DMS 273 (cell line): ENCODE results near the gene PLEKHA7.
"Not testable (repeated sequence)": the region's sequence is repeated elsewhere in the genome, so short reads cannot be mapped to it uniquely, and the experiment has no call there.

Experiments used
- DNase-seq: peaks from one replicate; lab custom pipeline; 2025; ENCODE audit not compliant: unreplicated experiment; lab: John Stamatoyannopoulos, UW

The PLEKHA7 gene

DNA sequence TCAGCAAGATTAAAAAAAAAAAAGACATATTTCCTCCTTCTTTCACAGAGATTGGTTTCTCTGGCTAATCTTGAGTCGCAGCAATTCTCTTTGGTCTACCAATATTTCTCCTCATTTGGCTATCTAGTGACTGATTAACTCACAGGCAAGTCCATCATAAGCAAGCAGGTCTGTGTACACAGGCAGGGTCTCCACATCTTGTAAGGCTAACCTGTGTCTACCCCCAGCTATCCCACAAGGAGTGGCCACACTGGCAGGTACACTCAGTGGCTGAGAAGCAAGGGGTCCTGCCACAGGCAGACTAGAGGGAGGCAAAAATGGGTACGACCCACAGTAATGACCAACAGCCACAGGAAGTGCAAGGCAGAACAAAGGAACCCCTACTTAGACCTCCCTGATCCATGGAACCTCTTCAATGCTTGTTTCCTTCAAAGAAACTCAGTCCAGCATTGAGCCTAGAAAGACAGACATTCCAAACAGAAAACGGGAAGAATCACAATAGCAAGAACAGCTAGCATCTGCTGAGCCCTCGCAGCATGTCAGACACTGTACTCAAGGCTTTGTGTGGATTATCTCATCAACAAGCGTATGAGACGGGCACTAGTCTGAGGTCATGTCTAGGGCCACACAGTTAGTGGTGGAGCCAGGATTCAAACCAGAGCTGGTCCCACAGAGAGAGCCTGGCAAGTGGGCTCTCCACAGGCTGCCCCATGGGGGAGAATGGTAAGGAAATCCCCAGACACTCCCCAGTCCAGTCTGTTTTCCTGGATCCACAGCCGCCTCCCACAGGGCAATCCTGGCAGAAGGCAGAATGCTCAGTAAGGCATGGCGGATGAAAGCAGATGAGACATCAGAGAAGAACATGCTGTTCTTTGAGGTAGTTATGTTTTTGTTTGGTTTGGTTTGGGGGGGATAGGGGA, 34.3 kb downstream of the PLEKHA7 start:
- DNase-seq, result no peak

DNA sequence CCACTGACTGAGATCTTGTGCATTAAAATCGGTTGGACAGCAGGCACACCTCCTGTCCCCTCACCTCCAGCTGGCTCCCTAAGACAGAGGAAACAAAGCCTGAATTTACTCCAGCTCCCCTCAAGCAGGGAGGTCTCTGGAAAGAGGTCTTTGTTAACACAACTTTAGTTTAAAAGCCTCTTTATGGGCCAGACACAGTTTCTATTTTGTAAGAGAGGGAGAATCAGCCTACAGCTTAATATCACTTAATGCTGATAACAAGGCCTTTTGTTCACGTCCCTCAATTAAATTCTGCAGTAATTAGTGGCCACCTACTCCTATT, 36.3 kb downstream of the PLEKHA7 start:
- no peak for DNase-seq

DNA sequence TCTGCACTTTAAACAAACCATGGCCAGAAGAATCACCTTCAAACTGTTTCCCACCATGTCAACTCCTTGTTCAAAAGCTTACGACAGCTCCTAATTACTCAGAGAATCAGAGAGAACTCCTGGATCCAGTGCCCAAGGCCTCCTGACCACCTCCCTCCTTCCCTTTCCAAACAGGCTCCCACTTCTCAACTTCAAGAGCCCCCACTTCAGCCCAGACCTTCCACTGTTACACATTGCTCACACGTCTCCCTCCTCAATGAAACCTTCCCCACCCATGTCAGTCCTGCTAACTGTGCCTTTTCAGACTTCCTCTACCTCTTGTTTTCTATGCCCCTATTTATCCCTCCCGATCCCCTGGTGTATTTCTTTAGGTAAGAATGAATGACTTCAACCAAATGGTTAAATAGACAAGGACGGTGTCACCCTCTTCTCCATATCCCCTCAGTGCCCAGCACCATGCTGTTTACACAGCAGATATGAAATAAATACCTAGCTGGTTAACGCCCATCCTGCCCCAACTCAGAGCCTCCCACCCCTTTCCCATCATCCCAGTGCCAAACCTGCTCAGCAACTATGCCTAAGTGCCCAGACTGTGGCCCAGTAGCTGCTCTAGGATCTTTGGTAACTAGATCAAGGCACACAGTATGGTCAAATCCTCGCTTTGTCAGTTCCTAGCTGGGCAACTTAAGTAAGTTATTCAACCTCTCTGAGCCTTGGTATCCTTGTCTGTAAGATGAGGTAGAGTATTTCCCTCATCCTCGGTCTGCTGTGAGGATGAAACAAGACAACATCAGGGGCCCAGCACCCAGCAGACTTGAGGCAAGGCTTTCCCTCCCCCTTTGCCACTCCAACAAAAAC, 36.8 kb downstream of the PLEKHA7 start:
- no peak for DNase-seq

DNA sequence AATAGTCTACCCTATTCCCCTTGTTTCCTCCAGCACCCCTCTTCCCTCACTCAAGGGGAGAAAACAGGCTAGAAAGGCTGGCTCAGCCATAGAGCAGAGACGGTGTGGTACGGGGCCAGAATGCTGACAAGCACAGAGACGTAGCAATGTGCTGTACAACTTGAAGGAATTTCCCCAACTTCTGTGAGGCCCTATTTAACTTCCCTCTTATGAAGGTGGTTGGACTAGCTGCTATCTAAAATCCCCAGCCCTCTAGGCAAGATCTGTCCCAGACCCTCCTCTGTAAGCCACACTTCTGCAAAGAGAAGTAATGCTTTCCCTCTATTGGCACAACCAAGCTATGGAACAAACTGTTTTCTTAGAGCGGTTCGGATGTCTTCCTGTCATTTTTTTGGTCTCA, 37.8 kb downstream of the PLEKHA7 start:
- no peak for DNase-seq

DNA sequence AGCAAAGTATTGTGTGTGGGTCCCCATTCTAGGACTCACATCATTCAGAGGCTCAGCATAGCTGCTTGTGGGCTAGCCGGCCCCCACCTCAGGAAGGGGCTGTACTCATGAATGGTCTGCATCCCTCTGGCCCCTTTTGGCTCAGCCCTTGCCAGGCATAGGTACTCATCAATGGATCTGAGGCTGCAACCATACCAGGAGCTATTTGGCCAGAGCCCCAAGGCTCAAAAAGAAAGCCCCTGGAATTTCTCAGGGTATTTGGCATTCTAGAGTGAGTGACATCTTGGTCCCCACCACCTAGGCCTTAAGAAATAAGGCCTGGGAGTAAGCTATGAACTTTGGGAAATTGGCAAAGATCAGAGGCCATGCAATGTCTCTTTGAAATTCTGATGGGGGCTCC, 38.3 kb downstream of the PLEKHA7 start:
- DNase-seq, result no peak

DNA sequence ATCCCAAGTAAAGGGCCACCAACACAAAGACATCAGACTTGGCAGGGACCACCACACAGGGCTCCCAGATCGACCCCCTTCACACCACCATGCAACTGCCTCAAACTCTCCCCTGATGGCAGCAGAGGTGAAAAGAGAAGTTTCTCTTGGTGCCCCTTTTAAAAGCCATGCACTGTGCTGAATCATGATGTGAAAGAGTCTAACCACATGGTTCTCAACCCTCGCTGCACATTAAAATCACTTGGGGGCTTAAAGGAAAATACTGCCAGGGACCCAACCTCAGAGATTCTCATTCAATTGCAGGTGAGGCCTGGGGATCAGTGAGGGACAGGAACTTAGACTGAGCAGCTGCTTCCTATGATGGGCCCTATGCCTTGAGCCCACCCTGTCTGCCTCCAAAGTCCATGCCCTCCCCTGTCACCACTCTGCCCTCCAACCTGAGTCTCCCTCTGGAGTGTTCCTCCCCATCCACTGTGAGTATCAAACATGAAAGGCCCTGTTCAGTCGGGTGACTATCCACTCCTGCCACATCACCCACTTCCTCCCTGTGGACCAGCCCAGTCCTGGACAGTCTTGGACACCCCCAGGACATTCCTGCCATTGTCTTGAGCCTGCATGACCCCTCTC, 40.8 kb downstream of the PLEKHA7 start:
- no peak for DNase-seq

DNA sequence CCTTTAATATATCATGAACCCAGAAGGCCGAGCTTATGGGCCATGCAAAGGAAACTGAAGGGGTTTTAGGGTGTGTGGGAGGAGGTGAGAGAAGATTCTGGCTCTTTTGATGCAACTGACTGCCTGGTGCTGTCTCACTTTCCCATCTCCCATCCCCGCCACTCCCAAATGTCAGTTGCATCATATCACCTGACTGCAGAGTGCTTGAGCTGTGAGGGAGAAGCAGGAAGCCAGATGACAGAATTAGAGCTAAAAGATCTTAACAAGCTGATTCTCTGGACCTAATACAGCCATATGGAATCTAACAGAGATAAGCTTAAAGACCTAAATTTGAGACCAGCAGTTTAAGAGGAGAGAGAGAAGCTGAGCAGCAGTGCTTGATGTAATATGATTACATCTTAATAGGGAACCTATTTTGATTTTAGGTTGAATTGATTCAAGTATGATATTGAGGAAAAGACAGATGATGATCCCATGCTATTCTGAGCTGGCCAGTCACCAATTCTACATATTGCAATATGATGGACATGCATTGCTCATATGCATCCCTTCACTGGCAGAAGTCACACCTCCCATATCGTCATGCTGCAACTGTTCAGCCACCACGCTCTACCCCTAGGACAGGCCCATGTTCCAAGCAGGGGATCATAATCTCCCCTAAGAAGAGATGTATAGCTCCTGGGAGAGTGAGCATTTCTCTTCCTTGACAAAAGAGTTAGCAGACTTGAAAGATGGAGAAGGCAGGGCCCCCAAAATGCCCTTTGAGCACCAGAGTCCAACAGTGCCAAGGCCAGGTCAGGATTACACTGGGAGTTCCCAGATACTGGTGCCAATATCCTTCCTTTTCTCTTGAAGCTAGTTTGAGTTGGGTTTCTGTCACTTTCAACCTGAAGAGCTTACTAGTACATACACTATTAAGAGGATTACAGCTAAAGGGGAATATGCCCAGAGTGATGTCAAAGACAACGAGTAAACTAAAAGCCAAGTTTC, 44.9 kb downstream of the PLEKHA7 start:
- DNase-seq, result no peak

DNA sequence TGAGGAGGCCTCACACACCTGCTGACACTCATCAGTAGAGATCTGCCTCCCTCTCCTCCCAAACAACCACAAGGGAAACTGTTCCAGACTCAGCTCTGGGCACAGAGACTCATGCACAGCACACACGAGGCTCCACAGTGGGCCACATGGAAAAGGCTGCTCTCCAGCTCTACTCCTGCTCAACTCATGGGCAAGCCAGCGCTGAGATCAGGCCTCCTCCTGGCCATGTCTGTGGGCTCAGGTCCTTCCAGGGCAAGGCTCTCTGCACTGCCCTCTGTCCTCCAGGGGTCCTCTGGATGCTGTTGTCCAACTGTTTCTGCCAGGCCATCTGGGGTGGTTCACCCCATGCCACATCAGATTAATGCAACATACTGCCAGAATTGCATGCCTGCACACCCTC, 46.0 kb downstream of the PLEKHA7 start:
- no peak for DNase-seq

DNA sequence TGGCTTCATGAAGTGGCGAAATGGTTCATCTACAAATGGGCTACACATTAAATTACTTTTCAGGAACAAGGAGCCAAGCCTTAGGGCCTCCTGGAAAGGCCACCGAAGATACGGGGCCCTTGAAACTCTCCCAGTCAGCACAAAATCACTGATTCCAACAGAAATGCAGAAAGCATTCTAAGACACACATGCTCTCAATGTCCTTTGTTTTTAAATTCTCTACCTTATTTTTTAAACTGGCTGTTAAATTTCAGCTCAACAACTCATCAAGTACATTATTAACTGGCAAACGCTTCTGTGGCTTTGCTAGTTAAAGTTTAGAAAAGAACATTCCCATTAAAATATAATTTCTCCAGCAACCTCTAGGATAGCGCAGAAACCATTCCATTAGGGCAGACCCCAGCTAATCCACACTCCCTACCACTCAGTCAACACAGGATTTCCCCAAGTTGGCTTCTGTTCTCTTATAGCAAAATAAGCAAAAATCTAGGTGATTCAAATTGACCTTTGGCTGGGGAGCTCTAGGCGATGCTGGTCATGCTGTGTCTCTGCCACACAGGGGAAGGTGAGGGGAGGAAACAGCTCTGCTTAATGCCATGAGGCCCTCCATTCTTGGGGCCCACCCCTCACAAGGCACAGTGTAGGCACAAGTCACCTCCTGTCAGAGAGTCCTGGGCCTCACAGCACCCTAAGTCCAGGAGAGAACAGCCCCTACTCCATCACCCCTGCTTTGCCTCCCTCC, 47.1 kb downstream of the PLEKHA7 start:
- DNase-seq, result no peak

DNA sequence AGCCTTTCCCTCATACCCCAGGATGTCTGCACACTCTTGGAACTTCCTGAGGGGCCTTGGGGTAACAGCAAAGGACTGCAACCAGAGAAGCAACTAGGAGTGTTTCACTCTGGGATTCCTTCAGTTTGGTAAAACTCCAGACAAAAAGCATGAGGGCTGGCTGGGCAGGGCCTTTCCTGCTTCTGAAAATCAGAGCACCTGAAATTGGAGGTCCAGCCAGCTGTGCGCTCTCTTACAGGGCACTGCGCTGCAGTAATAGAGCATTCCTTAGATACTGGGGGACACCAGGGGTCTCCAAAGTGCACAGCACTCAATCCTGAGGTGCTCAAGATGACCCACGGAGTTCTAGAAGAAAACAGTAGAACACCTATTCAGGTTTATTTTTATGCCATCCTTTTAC, 49.7 kb downstream of the PLEKHA7 start:
- no peak for DNase-seq

DNA sequence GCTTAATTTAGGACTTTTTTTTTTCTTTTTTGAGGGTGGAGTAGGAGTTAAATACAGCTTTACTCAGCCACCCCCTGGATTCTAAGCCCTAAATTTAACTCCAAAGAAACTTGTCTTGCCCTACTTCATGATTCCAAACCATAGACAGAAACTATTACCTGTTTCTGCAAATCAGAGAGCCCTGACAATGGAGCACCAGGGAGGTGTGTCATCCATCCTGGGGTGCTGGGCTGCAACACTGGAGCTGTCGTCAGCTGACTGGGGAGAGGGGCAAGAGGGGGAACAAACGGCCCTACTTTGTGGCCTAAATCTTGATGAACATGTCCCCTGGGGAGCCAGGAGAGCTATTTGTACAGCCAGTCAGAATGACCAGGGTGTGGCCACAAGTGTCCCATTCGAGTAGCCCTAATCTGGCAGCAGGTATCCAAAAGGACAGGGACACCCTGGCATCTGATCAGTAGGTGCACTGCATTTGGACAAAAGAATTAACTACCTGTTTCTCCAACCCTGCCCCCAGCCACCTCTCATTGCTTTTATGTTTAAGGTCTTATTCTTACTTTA, 50.8 kb downstream of the PLEKHA7 start:
- DNase-seq, result no peak

DNA sequence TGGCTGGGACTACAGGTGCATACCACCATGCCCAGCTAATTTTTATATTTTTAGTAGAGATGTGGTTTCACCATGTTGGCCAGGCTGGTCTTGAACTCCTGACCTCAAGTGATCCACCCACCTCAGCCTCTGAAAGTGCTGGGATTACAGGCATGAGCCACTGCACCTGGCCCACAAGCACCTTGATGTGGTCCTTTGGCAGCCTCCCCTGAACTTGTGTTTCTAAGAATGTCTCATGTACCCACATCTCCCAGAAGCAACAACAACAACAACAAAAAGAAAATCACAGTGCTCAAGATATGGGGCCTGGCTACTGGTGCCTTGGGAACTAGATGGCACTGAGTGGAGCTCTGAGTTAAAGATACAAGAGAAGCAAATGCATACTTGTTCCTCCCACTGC, 51.6 kb downstream of the PLEKHA7 start:
- DNase-seq, result not testable (repeated sequence)

DNA sequence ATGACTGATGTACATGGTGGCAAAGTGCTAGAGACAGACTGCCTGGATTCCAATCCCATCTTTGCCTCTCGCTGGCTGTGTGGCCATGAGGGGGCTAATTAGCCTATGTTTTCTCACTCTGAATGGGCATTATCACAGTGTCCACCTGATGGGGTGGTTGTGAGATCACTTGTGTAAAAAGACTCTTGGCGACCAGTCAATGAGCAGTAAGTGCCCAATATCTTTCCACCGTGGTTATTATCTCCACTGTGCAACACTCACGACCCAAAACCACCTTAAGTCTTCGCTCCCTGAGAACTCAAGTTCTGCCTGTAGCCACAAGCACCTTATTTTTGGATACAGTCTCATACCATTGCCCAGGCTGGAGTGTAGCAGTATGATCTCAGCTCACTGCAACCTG, 52.1 kb downstream of the PLEKHA7 start:
- DNase-seq, result no peak

DNA sequence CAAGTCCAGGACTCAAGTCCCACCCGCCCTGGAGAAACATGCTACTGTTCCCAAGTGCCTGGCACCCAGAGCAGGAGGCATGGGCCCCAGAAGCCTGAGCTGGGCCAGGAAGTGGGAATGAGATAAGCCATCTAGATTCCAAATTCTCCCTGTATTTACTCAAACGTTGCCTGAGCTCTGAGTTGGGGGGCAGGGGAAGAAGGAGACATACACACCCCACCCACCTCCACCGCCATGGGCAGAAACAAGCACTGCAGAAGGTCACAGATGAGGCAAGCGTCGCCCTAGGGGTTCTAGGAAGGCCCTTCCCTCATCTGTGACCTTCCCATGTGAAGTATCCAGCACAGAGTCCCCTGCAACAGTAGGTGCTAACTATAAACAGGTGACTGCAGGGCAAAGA, 54.0 kb downstream of the PLEKHA7 start:
- DNase-seq, result no peak

DNA sequence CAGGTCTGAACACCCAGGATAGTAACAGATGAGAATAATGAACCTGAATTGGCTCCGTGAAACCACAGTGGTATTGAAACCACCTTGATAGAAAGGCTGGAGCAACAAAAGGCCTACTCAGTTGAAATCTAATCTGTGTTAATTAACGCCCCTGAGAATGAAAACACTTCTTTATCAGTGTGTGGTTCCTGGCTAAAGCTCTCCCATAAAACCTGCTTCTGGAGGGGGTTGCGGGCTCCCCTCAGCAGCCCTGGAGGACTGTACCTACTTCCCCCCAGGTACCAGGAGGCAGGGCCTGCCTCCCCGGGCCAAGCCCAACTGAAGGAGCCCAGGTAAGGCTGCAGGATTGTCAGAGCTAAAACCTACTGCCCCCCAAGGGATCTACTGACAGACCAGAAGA, 54.6 kb downstream of the PLEKHA7 start:
- DNase-seq, result no peak

DNA sequence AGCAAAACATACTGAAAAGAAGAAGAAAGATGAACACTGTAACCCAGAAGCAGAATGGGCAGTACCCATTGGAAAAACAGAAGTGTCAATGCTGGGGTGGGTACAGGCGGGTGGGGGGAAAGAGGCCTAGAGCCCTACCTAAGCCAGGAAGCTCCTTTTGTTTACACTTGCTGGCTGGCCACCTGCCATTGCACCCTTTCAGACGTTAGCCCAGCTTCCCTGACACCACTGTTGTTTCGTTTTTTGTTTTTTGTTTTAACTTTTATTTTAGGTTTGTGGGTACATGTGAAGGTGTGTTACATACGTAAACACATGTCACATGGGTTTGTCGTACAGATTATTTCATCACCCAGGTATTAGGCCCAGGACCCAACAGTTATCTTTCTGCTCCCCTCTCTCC, 55.4 kb downstream of the PLEKHA7 start:
- DNase-seq, result no peak

DNA sequence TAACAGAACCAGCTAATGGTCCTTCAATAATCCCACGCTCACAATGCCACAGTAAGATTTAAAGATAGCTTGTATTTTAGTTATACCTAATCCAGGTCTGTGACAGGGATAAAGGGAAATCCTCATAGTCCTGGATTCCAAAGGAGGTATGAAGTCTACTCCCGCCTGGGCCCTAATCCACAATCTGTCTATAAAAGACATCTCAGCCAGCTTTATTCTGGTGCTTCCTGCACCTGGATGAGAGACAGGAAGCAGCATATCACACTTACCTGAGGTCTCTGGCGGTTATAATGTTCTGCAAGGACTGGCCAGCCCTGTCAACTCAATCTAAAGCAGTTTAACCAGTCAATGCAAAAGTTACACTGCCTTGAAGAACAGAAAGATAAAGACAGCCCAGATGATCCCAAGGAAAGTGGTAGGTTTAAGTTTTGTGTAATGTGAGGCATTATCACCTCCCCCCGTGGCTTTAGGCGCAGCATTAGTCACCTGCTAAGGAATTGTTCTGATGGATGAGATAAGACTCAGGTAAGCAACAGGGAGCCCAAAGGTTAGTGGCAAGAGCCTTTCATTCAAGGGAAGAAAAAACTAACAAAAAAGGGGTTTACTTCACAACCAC, 57.6 kb downstream of the PLEKHA7 start:
- no peak for DNase-seq

DNA sequence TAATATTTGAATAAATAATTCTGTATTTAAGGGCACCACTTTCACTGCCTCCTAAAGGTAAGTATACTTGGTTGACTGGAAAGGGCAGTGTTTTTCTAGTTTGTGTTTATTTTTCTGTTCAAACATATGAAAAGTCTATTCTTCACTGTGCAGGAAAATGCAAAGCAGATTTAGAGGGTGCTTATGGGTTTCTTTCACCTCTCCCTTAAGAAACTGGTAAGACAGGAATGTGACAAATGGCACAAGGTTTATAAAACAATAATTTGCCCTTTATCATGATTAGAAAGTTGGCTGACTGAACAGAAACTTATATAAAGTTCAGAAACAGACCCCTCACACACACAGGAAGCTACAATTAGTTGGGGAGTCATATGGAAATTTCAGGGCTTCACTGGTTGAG, 60.6 kb downstream of the PLEKHA7 start:
- DNase-seq, result no peak
